ENCODE data around the gene SLC6A6.

DNA sequence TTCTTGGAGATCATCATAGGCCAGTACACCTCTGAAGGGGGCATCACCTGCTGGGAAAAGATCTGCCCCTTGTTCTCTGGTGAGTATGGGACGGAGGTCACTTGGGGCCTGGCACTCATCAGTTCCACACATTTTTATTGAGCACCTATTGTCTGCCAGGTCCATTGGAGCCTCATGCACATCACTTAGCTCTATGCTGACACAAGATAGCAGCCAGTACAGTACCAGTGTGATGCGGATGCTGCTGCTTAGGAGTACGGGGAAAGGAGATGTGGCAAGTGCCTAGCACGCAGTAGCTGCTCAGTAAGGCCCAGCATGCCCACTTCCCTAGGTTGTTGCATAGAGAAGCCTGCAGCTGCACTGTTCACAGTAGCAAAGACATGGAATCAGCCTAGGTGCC is 43.4 kb downstream of the SLC6A6 start:
- no peak for TF ChIP-seq POLR2AphosphoS2 (IDR thresholded peaks at IDR 0.05; ENCODE audit: low read depth, low read length)
- TF ChIP-seq USF2 (IDR thresholded peaks at IDR 0.05; ENCODE audit: borderline replicate concordance, low read depth, low read length) = no peak
- TF ChIP-seq FOXM1 (IDR thresholded peaks at IDR 0.05; ENCODE audit: low read depth, low read length) = no peak
- TF ChIP-seq, protein P1, sequence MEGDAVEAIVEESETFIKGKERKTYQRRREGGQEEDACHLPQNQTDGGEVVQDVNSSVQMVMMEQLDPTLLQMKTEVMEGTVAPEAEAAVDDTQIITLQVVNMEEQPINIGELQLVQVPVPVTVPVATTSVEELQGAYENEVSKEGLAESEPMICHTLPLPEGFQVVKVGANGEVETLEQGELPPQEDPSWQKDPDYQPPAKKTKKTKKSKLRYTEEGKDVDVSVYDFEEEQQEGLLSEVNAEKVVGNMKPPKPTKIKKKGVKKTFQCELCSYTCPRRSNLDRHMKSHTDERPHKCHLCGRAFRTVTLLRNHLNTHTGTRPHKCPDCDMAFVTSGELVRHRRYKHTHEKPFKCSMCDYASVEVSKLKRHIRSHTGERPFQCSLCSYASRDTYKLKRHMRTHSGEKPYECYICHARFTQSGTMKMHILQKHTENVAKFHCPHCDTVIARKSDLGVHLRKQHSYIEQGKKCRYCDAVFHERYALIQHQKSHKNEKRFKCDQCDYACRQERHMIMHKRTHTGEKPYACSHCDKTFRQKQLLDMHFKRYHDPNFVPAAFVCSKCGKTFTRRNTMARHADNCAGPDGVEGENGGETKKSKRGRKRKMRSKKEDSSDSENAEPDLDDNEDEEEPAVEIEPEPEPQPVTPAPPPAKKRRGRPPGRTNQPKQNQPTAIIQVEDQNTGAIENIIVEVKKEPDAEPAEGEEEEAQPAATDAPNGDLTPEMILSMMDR (IDR thresholded peaks at IDR 0.05 in 2 of 3, conservative IDR thresholded peaks at IDR 0.05 in 1 of 3; ENCODE audit: control insufficient read depth in 2 of 3, extremely low read depth in 1 of 3, insufficient read depth in 1 of 3, low read depth in 3 of 3, low read length in 3 of 3) = no peak
- TF ChIP-seq E4F1 (IDR thresholded peaks at IDR 0.05; ENCODE audit: borderline replicate concordance, partially characterized antibody) = no peak
- no peak for TF ChIP-seq BACH1 (IDR thresholded peaks at IDR 0.05; ENCODE audit: borderline replicate concordance)
- TF ChIP-seq RFX5 (IDR thresholded peaks at IDR 0.05; ENCODE audit: low read depth, low read length) = no peak
- no peak for TF ChIP-seq EZH2 (IDR thresholded peaks at IDR 0.05; ENCODE audit: borderline replicate concordance, control insufficient read depth, low read depth, low read length)
- TF ChIP-seq, protein P2, sequence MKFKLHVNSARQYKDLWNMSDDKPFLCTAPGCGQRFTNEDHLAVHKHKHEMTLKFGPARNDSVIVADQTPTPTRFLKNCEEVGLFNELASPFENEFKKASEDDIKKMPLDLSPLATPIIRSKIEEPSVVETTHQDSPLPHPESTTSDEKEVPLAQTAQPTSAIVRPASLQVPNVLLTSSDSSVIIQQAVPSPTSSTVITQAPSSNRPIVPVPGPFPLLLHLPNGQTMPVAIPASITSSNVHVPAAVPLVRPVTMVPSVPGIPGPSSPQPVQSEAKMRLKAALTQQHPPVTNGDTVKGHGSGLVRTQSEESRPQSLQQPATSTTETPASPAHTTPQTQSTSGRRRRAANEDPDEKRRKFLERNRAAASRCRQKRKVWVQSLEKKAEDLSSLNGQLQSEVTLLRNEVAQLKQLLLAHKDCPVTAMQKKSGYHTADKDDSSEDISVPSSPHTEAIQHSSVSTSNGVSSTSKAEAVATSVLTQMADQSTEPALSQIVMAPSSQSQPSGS (IDR thresholded peaks at IDR 0.05; ENCODE audit: low read length) = no peak

All from GM12878 (cell line).